ENCODE results near the gene B4GALT2.

The B4GALT2 gene

GRCh38 chr1:43969746-43970466 lies 9.1 kb upstream of the B4GALT2 start, which contains the start of gene DPH2:
Gene DPH2 (plus strand): TSS chr1:43970010. CDS start chr1:43970176, 166 bp downstream.
- peak; percentile 99 for DNase-seq (ENCODE audit: low read depth)

DNA sequence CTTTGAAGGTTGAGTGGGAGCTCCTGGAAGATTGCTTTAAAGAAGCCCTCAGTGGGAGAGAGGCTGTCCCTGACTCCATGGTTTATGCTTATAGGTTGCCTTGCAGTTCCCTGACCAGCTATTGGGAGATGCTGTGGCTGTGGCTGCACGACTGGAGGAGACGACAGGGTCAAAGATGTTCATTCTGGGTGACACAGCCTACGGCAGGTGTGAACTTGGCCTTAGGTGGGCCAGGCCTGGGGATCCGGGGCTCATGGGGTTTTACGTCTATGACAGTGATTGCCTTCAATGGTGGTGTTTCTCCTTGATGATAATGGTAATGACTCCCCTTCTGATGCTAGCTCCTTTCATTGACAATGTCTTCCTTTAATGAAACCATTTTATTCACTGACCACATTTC lies 8.5 kb upstream of the B4GALT2 start:
- DNase-seq (ENCODE audit: low read depth) = no peak

DNA sequence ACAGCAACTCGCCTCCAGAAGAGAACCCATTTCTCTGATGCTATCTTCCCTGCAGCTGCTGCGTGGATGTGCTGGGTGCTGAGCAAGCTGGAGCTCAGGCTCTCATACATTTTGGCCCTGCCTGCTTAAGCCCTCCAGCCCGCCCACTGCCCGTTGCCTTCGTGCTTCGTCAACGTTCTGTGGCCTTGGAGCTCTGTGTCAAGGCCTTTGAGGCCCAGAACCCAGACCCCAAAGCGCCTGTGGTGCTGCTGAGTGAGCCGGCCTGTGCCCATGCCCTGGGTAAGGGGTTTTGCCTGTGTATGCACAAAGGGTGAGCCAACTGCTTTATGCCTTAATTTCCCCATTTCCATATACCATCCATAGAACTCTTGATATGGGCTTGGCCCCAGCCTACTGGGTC lies 8.1 kb upstream of the B4GALT2 start:
- no peak for DNase-seq (ENCODE audit: low read depth)

DNA sequence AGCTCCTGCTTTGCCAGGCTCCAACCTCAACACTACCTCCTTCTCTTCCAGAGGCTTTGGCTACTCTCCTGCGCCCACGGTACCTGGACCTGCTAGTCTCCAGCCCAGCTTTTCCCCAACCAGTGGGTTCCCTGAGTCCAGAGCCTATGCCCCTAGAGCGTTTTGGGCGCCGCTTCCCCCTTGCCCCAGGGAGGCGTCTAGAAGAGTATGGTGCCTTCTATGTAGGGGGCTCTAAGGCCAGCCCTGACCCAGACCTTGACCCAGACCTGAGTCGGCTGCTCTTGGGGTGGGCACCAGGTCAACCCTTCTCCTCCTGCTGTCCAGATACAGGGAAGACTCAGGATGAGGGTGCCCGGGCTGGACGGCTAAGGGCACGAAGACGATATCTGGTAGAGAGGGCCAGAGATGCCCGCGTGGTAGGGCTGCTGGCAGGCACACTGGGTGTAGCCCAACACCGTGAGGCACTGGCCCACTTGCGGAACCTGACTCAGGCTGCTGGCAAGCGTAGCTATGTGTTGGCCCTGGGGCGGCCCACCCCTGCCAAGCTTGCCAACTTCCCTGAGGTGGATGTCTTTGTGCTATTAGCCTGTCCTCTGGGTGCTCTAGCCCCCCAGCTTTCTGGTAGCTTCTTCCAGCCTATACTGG lies 7.6 kb upstream of the B4GALT2 start:
- no peak for DNase-seq (ENCODE audit: low read depth)

- no peak for DNase-seq (ENCODE audit: low read depth)
Measured at GRCh38 chr1:43973981-43974442, 5.0 kb upstream of the B4GALT2 start.

- DNase-seq (ENCODE audit: low read depth) = peak; percentile 95
Measured at GRCh38 chr1:43974443-43975248, 4.4 kb upstream of the B4GALT2 start, which contains the start of gene ATP6V0B. Gene ATP6V0B (plus strand): TSS chr1:43974960. CDS start chr1:43975041, 81 bp downstream.

- peak; percentile 39 for DNase-seq (ENCODE audit: low read depth)
Measured at GRCh38 chr1:43975249-43975961, 3.6 kb upstream of the B4GALT2 start.

GRCh38 chr1:43976045-43976444 lies 3.0 kb upstream of the B4GALT2 start:
- DNase-seq (ENCODE audit: low read depth) = no peak

- DNase-seq (ENCODE audit: low read depth) = no peak
Measured at GRCh38 chr1:43976890-43977289, 2.1 kb upstream of the B4GALT2 start.

- DNase-seq (ENCODE audit: low read depth) = no peak
Measured at GRCh38 chr1:43977376-43978263, 1.4 kb upstream of the B4GALT2 start.

- DNase-seq (ENCODE audit: low read depth) = no peak
Measured at GRCh38 chr1:43978264-43978550, 803 bp upstream of the B4GALT2 start.

GRCh38 chr1:43979261-43979527 lies 184 bp downstream of the B4GALT2 start:
- DNase-seq (ENCODE audit: low read depth) = no peak

DNA sequence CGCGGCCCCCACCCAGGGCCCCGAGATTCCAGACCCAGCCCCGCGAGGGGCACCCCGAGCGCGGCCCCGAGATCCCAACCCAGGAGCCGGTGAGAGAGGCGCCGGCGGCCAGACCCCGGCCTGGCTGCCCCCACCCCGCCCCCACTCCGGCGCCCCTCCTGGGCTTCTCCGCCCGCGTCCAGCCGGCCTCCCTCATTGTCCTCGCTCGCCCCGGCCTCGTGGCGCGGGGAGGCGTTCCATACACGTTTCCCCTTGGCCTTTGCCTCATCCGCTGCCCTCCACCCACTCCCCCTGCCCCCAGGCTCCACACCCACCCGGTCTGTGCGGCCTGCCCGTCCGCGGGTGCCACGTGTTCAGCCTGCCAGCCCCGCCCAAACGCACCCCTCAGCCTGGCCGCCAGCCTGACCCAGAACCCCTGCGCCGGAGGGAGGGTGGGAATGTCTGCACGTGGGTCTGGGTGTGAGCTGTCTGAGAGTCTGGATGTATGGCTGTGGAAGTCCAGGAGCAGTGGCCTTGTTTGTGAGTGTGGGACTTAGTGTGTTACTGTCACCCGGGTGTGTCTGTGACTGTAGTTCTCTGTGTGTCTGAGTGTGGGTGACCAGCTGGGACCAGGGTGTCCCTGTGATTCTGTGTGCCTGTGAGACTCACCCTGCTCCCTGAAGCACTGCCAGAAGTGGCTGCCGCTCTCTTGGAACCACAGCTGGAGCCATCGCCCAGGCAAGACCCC lies 681 bp downstream of the B4GALT2 start:
- peak; percentile 63 for DNase-seq (ENCODE audit: low read depth)

GRCh38 chr1:43980255-43981134 lies 1.5 kb downstream of the B4GALT2 start:
- DNase-seq (ENCODE audit: low read depth) = peak; percentile 69

DNA sequence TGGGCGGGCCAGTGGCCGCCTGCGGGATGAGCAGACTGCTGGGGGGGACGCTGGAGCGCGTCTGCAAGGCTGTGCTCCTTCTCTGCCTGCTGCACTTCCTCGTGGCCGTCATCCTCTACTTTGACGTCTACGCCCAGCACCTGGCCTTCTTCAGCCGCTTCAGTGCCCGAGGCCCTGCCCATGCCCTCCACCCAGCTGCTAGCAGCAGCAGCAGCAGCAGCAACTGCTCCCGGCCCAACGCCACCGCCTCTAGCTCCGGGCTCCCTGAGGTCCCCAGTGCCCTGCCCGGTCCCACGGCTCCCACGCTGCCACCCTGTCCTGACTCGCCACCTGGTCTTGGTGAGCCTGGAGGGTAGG lies 2.1 kb downstream of the B4GALT2 start:
- DNase-seq (ENCODE audit: low read depth) = no peak

- no peak for DNase-seq (ENCODE audit: low read depth)
Measured at GRCh38 chr1:43981636-43982035, 2.6 kb downstream of the B4GALT2 start.

DNA sequence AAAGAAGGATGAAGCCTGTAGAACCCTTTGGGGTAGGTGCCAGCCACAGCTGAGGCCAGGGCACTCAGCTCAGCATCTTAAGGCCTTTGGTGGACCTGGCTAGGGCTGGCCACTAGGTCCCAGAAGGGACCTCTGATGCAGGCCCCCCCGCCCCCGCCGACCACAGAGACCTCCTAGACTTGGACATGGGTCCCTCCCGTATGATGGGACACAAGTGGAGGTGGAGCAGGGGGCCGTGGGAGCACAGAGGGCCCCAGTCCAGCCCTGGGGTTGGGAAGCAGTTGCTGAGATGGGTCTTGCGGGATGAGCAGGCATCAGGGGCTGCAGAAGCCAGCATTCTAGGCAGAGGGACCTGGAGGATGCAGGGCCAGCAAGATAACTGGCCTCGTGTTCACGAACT lies 3.2 kb downstream of the B4GALT2 start:
- no peak for DNase-seq (ENCODE audit: low read depth)

DNA sequence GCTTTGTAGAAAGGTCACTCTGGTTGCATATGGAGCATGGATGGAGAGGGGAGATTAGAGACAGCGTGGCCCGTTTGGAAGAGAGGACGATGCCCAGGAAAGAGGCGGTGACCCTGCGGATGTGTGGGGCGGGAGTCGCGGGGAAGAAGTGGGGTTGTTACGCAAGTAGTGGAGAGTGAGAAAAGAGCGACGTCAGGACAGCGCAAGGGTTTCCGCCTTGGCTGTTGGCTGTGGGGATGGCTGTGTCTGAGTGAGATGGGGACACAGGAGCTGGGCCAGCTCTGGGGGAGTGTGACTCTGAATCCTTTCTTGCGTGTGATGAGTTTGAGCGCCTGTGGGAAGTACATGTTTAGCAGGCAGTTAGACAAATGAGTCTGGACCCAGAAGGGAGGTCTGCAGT lies 3.8 kb downstream of the B4GALT2 start:
- no peak for DNase-seq (ENCODE audit: low read depth)

DNA sequence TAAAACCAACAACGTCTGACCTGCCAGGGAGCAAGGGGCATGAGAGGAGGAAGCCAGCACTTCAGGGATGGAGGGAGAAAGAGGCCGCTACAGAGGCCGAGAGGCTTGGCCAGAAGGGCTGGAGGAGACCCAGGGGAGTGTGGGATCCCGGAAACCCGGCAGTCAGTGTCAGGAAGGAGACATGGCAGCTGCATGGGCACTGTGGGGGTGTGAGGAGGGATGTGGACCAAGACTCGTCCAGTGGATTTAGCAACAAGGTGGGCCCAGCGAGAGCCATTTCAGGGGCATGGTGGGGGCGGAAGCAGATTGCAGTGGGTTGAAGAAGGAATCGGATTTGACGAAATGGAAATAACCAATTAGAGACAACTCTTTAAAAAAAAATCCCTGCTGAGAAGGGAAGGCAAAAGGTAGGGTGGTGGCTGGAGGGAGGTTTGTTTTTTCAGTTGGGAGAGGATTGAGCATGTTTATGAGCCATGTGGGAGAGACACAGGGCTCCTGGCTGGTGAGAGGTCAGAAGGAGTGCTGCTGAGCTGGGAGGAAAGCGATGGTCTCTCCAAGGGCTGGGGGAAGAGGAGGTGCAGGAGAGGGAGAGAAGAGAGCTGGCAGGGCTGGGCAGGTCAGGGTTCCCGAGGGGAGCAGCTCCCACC lies 4.4 kb downstream of the B4GALT2 start:
- DNase-seq (ENCODE audit: low read depth) = no peak
